Left lung (tissue), 10 donors: ENCODE measurements around the gene EPHA3. TPM values are rescaled to one million over a fixed set of nuclear protein-coding genes. Genes with fewer than 3 reads are reported as not detected.

ENCODE experiments used
- ATAC-seq: fragments of 200-7000 bp; cut with Tn5 transposase; one replicate; pipeline ENCODE4 v1.9.1; 2020; ENCODE audit warnings: moderate library complexity
- DNase-seq, 4 donors: peaks; one replicate each; pipeline ENCODE4 v3.0.0-alpha.2; 2013 to 2020
- H3K27ac ChIP-seq, 2 donors: fragments of 200-600 bp; sonication (generic) in 1 of 2; one replicate each; pipeline versions ENCODE4 v1.5.0 to v1.8.0; 2020 to 2021
- H3K27me3 ChIP-seq, 2 donors: fragments of 200-600 bp; sonication (generic) in 1 of 2; one replicate each; pipeline versions ENCODE4 v1.5.0 to v1.8.0; 2020 to 2021
- H3K36me3 ChIP-seq, 2 donors: fragments of 200-600 bp; sonication (generic) in 1 of 2; one replicate each; pipeline versions ENCODE4 v1.5.0 to v1.8.0; 2020 to 2021
- H3K4me1 ChIP-seq, 2 donors: fragments of 200-600 bp; one replicate each; pipeline ENCODE4 v1.8.0; 2021
- H3K4me3 ChIP-seq, 2 donors: fragments of 200-600 bp; sonication (generic) in 1 of 2; one replicate each; pipeline versions ENCODE4 v1.5.0 to v1.8.0; 2020 to 2021; ENCODE audit warnings: mild to moderate bottlenecking in 1 of 2
- H3K9me3 ChIP-seq, 2 donors: fragments of 200-600 bp; sonication (generic) in 1 of 2; one replicate each; pipeline versions ENCODE4 v1.5.0 to v1.8.0; 2020 to 2021
- intact Hi-C, 2 donors: fragments of 100-400 bp; cut with DNase I; formaldehyde crosslinking; loops; one replicate each; pipeline versions ENCODE4 v1.11.2 to v1.14.2; 2022
- polyA plus RNA-seq, 6 donors: library from polyadenylated mRNA; unstranded; fragments of 120-200 nt; gene quantifications; one replicate each; pipeline ENCODE4 v1.2.1, GENCODE V29; 2013; ENCODE audit not compliant: insufficient read length in 6 of 6
- total RNA-seq, 2 donors: library from RNA; stranded (reverse); fragmentation: NEBNext Ultra II Directional; extraction: Animal tissue kit (Norgen Biotek cat#: 25700); gene quantifications; one replicate each; pipeline ENCODE4 v1.2.1, GENCODE V29; 2021
- TF ChIP-seq, protein P1 (sequence below), 2 donors: fragments of 200-600 bp; sonication (generic) in 1 of 2; IDR thresholded peaks; one replicate each; pipeline versions ENCODE4 v1.5.0 to v1.8.0; 2021; ENCODE audit warnings: antibody characterized with exemption in 2 of 2
- donor health status: DM: no; HTN: yes; CAD: no.
- donor health status: DM: no; HTN: no; CAD: no.

EPHA3 gene
- total and polyA plus RNA-seq, 8 donors, result 1.9 to 13.9 (median 11.1) TPM

- intact Hi-C loops, result no loop called here
- Histone ChIP-seq H3K4me1 (no peaks in the 10 kb centered on the region), H3K36me3 (no peaks in the 10 kb centered on the region), H3K4me3 (no peak overlapping the region), H3K27ac (no peak overlapping the region), H3K27me3 (no peaks in the 10 kb centered on the region), H3K9me3 (no peaks in the 10 kb centered on the region)
- no peak for DNase-seq
- TF ChIP-seq, protein P1, sequence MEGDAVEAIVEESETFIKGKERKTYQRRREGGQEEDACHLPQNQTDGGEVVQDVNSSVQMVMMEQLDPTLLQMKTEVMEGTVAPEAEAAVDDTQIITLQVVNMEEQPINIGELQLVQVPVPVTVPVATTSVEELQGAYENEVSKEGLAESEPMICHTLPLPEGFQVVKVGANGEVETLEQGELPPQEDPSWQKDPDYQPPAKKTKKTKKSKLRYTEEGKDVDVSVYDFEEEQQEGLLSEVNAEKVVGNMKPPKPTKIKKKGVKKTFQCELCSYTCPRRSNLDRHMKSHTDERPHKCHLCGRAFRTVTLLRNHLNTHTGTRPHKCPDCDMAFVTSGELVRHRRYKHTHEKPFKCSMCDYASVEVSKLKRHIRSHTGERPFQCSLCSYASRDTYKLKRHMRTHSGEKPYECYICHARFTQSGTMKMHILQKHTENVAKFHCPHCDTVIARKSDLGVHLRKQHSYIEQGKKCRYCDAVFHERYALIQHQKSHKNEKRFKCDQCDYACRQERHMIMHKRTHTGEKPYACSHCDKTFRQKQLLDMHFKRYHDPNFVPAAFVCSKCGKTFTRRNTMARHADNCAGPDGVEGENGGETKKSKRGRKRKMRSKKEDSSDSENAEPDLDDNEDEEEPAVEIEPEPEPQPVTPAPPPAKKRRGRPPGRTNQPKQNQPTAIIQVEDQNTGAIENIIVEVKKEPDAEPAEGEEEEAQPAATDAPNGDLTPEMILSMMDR (IDR thresholded peaks at IDR 0.05), result no peak
- ATAC-seq, result no peak
These were observed 182.3 kb downstream of the EPHA3 start for GRCh38 chr3:89289574-89290190.

- Histone ChIP-seq H3K9me3 (no peaks in the 10 kb centered on the region), H3K27ac (no peak overlapping the region), H3K4me1 (no peaks in the 10 kb centered on the region), H3K4me3 (no peak overlapping the region), H3K27me3 (no peaks in the 10 kb centered on the region), H3K36me3 (no peaks in the 10 kb centered on the region)
- no peak for ATAC-seq
- intact Hi-C loops, result no loop called here
- no peak for DNase-seq
- TF ChIP-seq, protein P1 (IDR thresholded peaks at IDR 0.05), result no peak
These were observed 189.8 kb downstream of the EPHA3 start for GRCh38 chr3:89297199-89297598.

GRCh38 chr3:89300526-89300925 is 193.1 kb downstream of the EPHA3 start:
- Histone ChIP-seq H3K27ac (no peak overlapping the region), H3K4me3 (no peak overlapping the region), H3K4me1 (no peaks in the 10 kb centered on the region), H3K27me3 (no peaks in the 10 kb centered on the region), H3K9me3 (no peaks in the 10 kb centered on the region), H3K36me3 (no peaks in the 10 kb centered on the region)
- ATAC-seq, result no peak
- DNase-seq, result no peak
- intact Hi-C loops, result no loop called here
- TF ChIP-seq, protein P1 (IDR thresholded peaks at IDR 0.05), result no peak

DNA sequence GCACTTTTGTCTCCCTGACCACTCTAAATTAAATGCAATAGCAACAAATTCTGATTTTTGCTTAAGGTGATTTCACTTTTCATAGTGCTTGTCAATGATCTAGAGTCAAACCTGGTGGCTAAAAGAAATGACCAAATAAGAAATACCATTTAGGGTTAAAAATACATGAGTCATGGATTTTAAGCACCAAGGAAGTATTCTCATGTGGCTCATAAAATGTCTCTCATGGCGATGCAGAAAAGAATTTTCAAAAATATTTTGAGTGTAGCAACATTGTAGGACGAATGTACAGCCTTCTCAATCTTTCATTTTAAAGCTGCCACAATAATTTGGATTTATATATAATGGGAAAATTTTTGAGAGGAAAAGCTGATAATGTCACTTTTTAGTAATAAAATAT is 193.6 kb downstream of the EPHA3 start:
- Histone ChIP-seq H3K27ac (no peak overlapping the region), H3K27me3 (no peaks in the 10 kb centered on the region), H3K4me3 (no peak overlapping the region), H3K36me3 (no peaks in the 10 kb centered on the region), H3K4me1 (no peaks in the 10 kb centered on the region), H3K9me3 (no peaks in the 10 kb centered on the region)
- intact Hi-C loops, result no loop called here
- TF ChIP-seq, protein P1 (IDR thresholded peaks at IDR 0.05), result no peak
- no peak for ATAC-seq
- no peak for DNase-seq

- intact Hi-C loops, result no loop called here
- ATAC-seq, result no peak
- no peak overlapping the region for H3K27ac ChIP-seq
- TF ChIP-seq, protein P1 (IDR thresholded peaks at IDR 0.05), result no peak
- DNase-seq, result no peak
- H3K4me1 ChIP-seq, result no peaks in the 10 kb centered on the region
- H3K9me3 ChIP-seq, result no peaks in the 10 kb centered on the region
- no peaks in the 10 kb centered on the region for H3K27me3 ChIP-seq
- H3K4me3 ChIP-seq, result no peak overlapping the region
- no peaks in the 10 kb centered on the region for H3K36me3 ChIP-seq
These were observed 196.3 kb downstream of the EPHA3 start for GRCh38 chr3:89303701-89304100.
